Muscle layer of colon (tissue), 2 donors: ENCODE data around the gene SYT5.
"Not testable (repeated sequence)": the region's sequence is repeated elsewhere in the genome, so short reads cannot be mapped to it uniquely, and the experiment has no call there.

Experiments used
- H3K27ac ChIP-seq: one replicate; pipeline ENCODE4 v1.7.0; 2013; ENCODE audit warnings: low read depth, mild to moderate bottlenecking, low read length, moderate library complexity
- H3K27me3 ChIP-seq, 2 donors: one replicate each; pipeline ENCODE4 v1.7.0; 2013; ENCODE audit warnings: low read length in 2 of 2, mild to moderate bottlenecking in 2 of 2; ENCODE audit not compliant: insufficient read depth in 2 of 2, control insufficient read depth in 1 of 2
- H3K36me3 ChIP-seq: one replicate; pipeline ENCODE4 v1.7.0; 2013; ENCODE audit warnings: mild to moderate bottlenecking, low read length; ENCODE audit not compliant: insufficient read depth
- H3K4me1 ChIP-seq: one replicate; pipeline ENCODE4 v1.7.0; 2013; ENCODE audit warnings: mild to moderate bottlenecking, low read length; ENCODE audit not compliant: insufficient read depth
- H3K4me3 ChIP-seq, 2 donors: one replicate each; pipeline ENCODE4 v1.7.0; 2013; ENCODE audit warnings: low read length in 2 of 2, low read depth in 1 of 2, mild to moderate bottlenecking in 1 of 2, moderate library complexity in 1 of 2
- H3K9ac ChIP-seq: one replicate; pipeline ENCODE4 v1.7.0; 2013; ENCODE audit warnings: low read length
- H3K9me3 ChIP-seq: one replicate; pipeline ENCODE4 v1.7.0; 2013; ENCODE audit warnings: mild to moderate bottlenecking, low read length
- donor health status: abdominal sarcoma.
- donor health status: Adenocarcinoma of cecum.

The SYT5 gene

DNA sequence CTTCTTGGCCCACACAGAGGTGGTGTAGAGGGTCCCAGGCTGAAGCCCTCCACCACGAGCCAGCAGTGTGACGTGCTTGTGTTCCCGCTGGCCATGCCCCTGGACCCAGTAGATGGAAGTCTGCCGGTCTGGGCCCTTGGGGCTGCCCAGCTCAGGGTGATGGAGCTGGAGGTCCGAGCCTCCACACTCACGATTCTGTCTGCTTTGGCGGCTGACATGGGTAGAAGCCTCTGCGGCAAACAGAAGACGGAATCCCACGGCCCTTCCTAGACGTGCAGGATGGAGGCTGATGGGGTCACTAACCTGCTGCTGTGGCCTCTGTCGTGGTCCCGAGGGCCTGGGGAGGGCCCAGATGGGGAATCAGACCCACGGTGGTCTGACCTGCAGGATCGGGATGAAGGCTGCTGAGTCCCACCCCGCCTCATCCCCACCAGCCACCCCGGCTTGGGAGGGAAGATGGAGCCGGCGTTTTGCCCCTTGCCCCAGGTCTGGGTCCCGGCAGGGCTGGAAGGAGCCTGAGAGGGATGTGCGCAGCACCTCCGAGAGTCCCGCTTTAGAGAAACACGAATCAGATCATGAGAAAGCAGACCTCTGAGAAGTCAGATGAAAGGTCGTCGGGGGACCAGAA, 44.1 kb upstream of the SYT5 start:
- Histone ChIP-seq H3K4me1 (peaks cover 12% of the 10 kb centered on the region), H3K27ac (no peak overlapping the region), H3K27me3 (no peaks in the 10 kb centered on the region), H3K36me3 (peaks cover 19% of the 10 kb centered on the region), H3K9ac (no peak overlapping the region), H3K9me3 (no peaks in the 10 kb centered on the region), H3K4me3 (no peak overlapping the region)

DNA sequence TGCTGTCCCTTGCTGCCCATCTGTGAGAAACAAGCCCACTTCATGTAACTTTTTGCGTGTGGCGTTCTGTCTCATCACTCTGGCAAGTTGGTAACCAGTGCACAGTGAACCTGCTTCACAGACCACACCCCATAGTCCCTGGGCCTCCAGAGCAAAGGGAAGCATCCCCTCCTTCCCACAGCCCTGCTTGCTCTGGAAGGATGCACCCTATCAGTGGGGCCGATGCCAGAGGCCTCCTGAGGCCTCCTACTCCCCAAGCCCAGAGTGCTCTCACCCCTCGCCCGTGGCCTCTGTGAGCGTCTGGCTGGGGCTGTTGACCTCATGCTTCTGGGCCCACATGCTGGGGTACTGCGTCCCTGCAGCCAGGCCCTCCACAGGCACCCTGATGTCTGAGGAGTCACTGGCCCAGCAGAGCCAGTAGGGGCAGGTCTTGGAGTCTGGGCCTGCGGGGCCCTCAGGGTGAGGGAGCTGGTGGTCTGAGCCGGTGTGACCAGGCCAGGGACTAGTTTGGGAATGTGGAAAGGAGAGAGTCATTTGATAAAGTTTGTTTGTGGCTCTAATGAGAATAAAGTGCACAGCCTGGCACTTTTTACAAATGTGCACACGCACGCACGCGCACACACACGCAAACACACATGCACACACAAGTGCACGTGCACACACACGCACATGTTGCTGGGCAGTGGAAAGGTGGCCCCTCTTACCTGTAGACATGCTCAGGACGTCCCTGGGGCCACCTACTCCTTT, 43.4 kb upstream of the SYT5 start:
- no peaks in the 10 kb centered on the region for H3K27me3 ChIP-seq
- H3K4me1 ChIP-seq, result peaks cover 9% of the 10 kb centered on the region
- H3K27ac ChIP-seq, result no peak overlapping the region
- H3K36me3 ChIP-seq, result peaks cover 15% of the 10 kb centered on the region
- no peak overlapping the region for H3K4me3 ChIP-seq
- no peaks in the 10 kb centered on the region for H3K9me3 ChIP-seq
- no peak overlapping the region for H3K9ac ChIP-seq

GRCh38 chr19:55220525-55220924, 40.4 kb upstream of the SYT5 start:
- Histone ChIP-seq H3K4me3 (no peak overlapping the region), H3K36me3 (no peaks in the 10 kb centered on the region), H3K4me1 (no peaks in the 10 kb centered on the region), H3K9me3 (no peaks in the 10 kb centered on the region), H3K27me3 (no peaks in the 10 kb centered on the region), H3K27ac (no peak overlapping the region), H3K9ac (no peak overlapping the region)

DNA sequence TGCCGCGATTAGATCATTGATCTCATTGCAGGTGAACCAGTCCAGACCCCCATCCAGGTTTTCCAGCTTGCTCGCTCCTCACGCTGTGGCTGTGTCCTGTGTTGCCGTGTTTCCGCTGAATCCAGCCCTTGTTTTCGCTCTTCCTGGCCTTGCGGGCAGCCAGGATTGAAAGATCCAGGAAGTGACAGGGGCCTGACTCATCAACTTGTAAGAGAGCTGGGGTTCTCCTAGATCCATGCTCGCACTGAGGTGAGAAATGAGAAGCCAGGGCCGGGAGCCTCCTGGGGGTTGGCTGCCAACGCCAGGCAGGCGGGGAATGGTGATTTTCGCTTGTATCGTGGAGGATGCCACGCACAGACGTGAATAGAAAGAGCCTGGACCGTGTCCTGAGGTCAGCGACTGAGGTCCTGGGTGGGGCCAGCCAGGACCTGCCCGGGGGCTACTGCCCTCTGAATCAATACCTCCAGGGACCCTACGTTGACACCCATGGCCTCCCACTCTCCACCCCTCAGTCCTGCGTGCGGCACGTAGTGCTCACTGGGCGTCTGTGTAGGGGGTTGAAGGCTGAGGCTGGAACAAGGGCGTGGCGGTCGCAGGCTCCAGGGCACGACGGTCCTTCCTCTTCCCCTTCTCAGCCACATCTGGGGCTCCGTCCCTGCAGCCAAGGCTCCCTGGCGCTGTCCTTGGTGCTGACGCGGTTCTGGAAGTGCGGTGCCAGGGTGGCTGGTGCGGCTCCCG, 36.5 kb upstream of the SYT5 start:
- Histone ChIP-seq H3K9ac (no peak overlapping the region), H3K27me3 (peaks cover 0 to 5% of the 10 kb centered on the region in 2 donors), H3K9me3 (peaks cover 7% of the 10 kb centered on the region), H3K27ac (peak overlapping the region; percentile 13), H3K4me3 (peak overlapping the region in 1 of 2 donors; percentile 33), H3K4me1 (no peaks in the 10 kb centered on the region), H3K36me3 (no peaks in the 10 kb centered on the region)

DNA sequence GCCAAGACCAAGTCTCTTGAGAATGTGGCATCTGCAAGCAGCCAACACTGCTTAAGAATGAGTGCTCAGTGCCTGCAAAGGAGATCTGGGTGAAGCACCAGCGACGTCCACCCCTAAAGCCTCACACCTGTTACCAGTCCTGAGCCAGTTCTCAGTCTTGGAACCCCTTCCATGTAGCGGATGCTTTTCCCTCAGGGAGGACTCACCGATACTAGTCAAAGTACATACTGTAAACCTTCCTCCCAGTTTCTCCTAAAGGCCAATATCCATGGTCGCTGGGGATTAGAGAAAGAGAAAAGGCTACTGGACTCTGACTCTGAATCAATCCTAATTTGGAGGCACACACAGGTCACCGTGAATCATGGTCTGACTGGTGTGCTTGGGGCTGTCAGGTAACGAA, 33.5 kb upstream of the SYT5 start:
- H3K9me3 ChIP-seq, result peaks cover 7% of the 10 kb centered on the region

GRCh38 chr19:55212447-55212846, 32.4 kb upstream of the SYT5 start:
- Histone ChIP-seq H3K4me3 (no peak overlapping the region), H3K9ac (no peak overlapping the region), H3K27me3 (peaks cover 0 to 5% of the 10 kb centered on the region in 2 donors), H3K27ac (no peak overlapping the region), H3K9me3 (peaks cover 7% of the 10 kb centered on the region), H3K36me3 (no peaks in the 10 kb centered on the region), H3K4me1 (no peaks in the 10 kb centered on the region)

More for the DNA sequence above, 33.5 kb upstream of the SYT5 start:
- no peaks in the 10 kb centered on the region for H3K36me3 ChIP-seq
- no peaks in the 10 kb centered on the region for H3K4me1 ChIP-seq
- no peak overlapping the region for H3K9ac ChIP-seq
- H3K27me3 ChIP-seq, result peaks cover 0 to 5% of the 10 kb centered on the region in 2 donors
- H3K27ac ChIP-seq, result no peak overlapping the region
- no peak overlapping the region for H3K4me3 ChIP-seq

- peaks cover 7% of the 10 kb centered on the region for H3K9me3 ChIP-seq
- H3K4me3 ChIP-seq, result no peak overlapping the region
- H3K27me3 ChIP-seq, result peaks cover 5 to 7% of the 10 kb centered on the region in 2 donors
- no peaks in the 10 kb centered on the region for H3K4me1 ChIP-seq
- no peak overlapping the region for H3K27ac ChIP-seq
- no peaks in the 10 kb centered on the region for H3K36me3 ChIP-seq
- H3K9ac ChIP-seq, result no peak overlapping the region
Observed at GRCh38 chr19:55209693-55210472, 29.8 kb upstream of the SYT5 start.

- peaks cover 7% of the 10 kb centered on the region for H3K9me3 ChIP-seq
- H3K36me3 ChIP-seq, result no peaks in the 10 kb centered on the region
- H3K27ac ChIP-seq, result no peak within 1 kb of the TSS
- no peak within 1 kb of the TSS for H3K9ac ChIP-seq
- no peak within 1 kb of the TSS for H3K4me3 ChIP-seq
- peaks cover 5 to 7% of the 10 kb centered on the region in 2 donors for H3K27me3 ChIP-seq
- no peaks in the 10 kb centered on the region for H3K4me1 ChIP-seq
Observed at GRCh38 chr19:55208880-55209692, 29.0 kb upstream of the SYT5 start, which contains the start of gene PTPRH. TSS of gene PTPRH (minus strand) at chr19:55209501. CDS start at chr19:55209433, 68 bp downstream.

DNA sequence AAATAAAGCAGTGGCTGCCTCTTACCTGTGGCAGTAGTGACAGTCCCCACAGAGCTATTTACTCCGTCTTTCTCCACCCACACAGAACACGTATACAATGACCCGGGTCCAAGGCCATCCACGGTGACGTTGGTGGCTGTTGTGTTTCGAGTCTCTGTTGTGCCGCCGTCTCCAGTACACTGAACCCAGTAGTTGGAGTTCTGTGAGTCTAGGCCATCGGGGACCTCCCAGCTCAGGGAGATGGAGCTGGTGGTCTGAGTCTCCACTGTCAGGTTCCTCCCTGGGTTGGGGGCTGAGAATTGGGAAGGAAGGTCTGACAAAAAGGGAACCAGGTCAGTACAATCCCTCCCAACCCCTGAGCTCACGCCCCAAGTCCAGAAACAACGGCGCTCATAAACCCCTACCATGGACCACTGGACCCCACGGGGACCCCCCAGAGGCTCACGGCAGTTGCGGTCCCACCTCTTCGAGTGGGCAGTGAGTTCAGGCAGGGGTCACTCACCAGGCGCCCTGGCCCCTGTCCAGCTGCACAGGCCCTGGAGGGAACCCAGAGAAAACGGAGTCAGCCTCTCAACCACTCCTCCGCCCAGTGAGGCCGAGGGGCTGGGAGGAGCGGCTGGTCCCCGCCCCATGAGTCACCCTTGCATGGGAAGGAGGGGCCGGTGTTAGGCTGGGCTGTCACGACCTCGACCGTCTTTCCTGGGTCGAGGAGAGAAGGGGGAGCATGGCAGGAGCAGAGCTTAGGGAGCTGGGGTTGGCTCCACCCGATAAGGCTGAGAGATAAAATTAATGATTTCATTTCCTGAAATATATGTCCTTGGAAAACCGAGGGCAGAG, 26.8 kb upstream of the SYT5 start:
- no peaks in the 10 kb centered on the region for H3K9me3 ChIP-seq
- H3K36me3 ChIP-seq, result no peaks in the 10 kb centered on the region
- H3K27ac ChIP-seq, result no peak overlapping the region
- no peak overlapping the region for H3K9ac ChIP-seq
- H3K4me3 ChIP-seq, result peak overlapping the region in 1 of 2 donors; percentile 38
- H3K27me3 ChIP-seq, result peaks cover 2 to 7% of the 10 kb centered on the region in 2 donors
- H3K4me1 ChIP-seq, result no peaks in the 10 kb centered on the region

GRCh38 chr19:55202199-55202598, 22.1 kb upstream of the SYT5 start:
- not testable (repeated sequence) for H3K9me3 ChIP-seq, H3K27me3 ChIP-seq, H3K9ac ChIP-seq, H3K4me1 ChIP-seq, H3K36me3 ChIP-seq, H3K27ac ChIP-seq, H3K4me3 ChIP-seq
